HG02938 (cell line): ENCODE data around the gene FAM72D.
"Not testable (repeated sequence)": the region's sequence is repeated elsewhere in the genome, so short reads cannot be mapped to it uniquely, and the experiment has no call there.

ENCODE experiments used
- ATAC-seq: cut with Tn5 transposase; IDR thresholded peaks from one replicate; pipeline ENCODE4 v1.9.1; 2021; ENCODE audit warnings: mild to moderate bottlenecking, moderate library complexity; ENCODE audit not compliant: unreplicated experiment

Gene FAM72D

GRCh38 chr1:145082483-145083255 lies 13.1 kb upstream of the FAM72D start:
- ATAC-seq, result not testable (repeated sequence)

- ATAC-seq, result not testable (repeated sequence)
Measured at GRCh38 chr1:145093517-145094149, 2.1 kb upstream of the FAM72D start.

GRCh38 chr1:145094655-145095211 lies 1.0 kb upstream of the FAM72D start:
- peak; percentile 1 for ATAC-seq

GRCh38 chr1:145101725-145102124 lies 6.0 kb downstream of the FAM72D start:
- not testable (repeated sequence) for ATAC-seq

GRCh38 chr1:145103294-145103693 lies 7.5 kb downstream of the FAM72D start:
- ATAC-seq, result not testable (repeated sequence)

GRCh38 chr1:145111674-145112073 lies 15.9 kb downstream of the FAM72D start:
- not testable (repeated sequence) for ATAC-seq

GRCh38 chr1:145112703-145113102 lies 16.9 kb downstream of the FAM72D start:
- ATAC-seq, result not testable (repeated sequence)

- not testable (repeated sequence) for ATAC-seq
Measured at GRCh38 chr1:145114560-145115057, 18.8 kb downstream of the FAM72D start.

GRCh38 chr1:145115587-145116493 lies 20.1 kb downstream of the FAM72D start:
- ATAC-seq, result not testable (repeated sequence)

GRCh38 chr1:145119842-145120241 lies 24.1 kb downstream of the FAM72D start:
- not testable (repeated sequence) for ATAC-seq

GRCh38 chr1:145122344-145123061 lies 26.7 kb downstream of the FAM72D start:
- not testable (repeated sequence) for ATAC-seq

- ATAC-seq, result not testable (repeated sequence)
Measured at GRCh38 chr1:145123062-145123395, 27.3 kb downstream of the FAM72D start.

GRCh38 chr1:145123992-145124641 lies 28.3 kb downstream of the FAM72D start:
- not testable (repeated sequence) for ATAC-seq

- ATAC-seq, result not testable (repeated sequence)
Measured at GRCh38 chr1:145125112-145125511, 29.3 kb downstream of the FAM72D start.

GRCh38 chr1:145127144-145127543 lies 31.4 kb downstream of the FAM72D start:
- not testable (repeated sequence) for ATAC-seq

- ATAC-seq, result not testable (repeated sequence)
Measured at GRCh38 chr1:145128697-145129469, 33.1 kb downstream of the FAM72D start.

GRCh38 chr1:145134476-145134875 lies 38.7 kb downstream of the FAM72D start:
- ATAC-seq, result not testable (repeated sequence)

- ATAC-seq, result not testable (repeated sequence)
Measured at GRCh38 chr1:145140549-145140948, 44.8 kb downstream of the FAM72D start.
